K562 (cell line): ENCODE measurements around the gene PLCB3.

Experiments
- NFYB ChIP-seq: IDR thresholded peaks from 2 replicates; pipeline ENCODE4 v1.6.1; 2011; ENCODE audit warnings: mild to moderate bottlenecking, moderate library complexity; ENCODE audit not compliant: insufficient read length; ENCODE audit errors: extremely low read depth
- TARDBP ChIP-seq: fragments of 450-650 bp; IDR thresholded peaks from 2 replicates; pipeline ENCODE4 v1.6.1; 2016
- TF ChIP-seq, protein P1 (sequence below): sonication (generic); formaldehyde crosslinking; IDR thresholded peaks from 2 replicates; pipeline ENCODE4 v1.8.0; 2022; ENCODE audit warnings: missing genetic modification reagents, mild to moderate bottlenecking, borderline replicate concordance

DNA sequence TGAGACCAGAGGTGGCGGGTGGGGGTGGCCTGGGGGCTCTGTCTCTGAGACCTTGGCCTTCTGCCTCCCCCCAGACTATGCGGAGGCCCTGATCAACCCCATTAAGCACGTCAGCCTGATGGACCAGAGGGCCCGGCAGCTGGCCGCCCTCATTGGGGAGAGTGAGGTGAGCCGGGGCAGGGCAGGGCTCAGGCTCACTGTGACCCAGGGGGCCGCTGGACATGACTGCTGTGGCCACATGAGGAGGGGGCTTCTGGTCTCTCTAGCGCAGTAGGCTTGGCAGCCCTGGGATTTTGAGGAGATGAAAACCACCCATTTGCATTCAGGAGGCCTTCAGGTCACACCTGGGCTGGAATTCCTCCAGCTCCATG lies 12.6 kb downstream of the PLCB3 start:
- TF ChIP-seq NFYB (no peak), TARDBP (no peak)
- TF ChIP-seq, protein P1, sequence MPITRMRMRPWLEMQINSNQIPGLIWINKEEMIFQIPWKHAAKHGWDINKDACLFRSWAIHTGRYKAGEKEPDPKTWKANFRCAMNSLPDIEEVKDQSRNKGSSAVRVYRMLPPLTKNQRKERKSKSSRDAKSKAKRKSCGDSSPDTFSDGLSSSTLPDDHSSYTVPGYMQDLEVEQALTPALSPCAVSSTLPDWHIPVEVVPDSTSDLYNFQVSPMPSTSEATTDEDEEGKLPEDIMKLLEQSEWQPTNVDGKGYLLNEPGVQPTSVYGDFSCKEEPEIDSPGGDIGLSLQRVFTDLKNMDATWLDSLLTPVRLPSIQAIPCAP (CRISPR knock-in tag), result no peak
